ENCODE measurements around the gene RHEBL1. TPM values are rescaled to one million over a fixed set of nuclear protein-coding genes. Genes with fewer than 3 reads are reported as not detected.

RHEBL1 gene
- total RNA-seq, 1 donor from 2014 or later = 3.2 TPM

GRCh38 chr12:49030119-49030518, 39.7 kb downstream of the RHEBL1 start:
- Mint-ChIP-seq H3K4me1 (ENCODE audit: unreplicated experiment) (no peaks in the 10 kb centered on the region), H3K4me3 (ENCODE audit: unreplicated experiment) (peak overlapping the region; percentile 69), H3K36me3 (ENCODE audit: low read depth, unreplicated experiment) (peaks cover 55% of the 10 kb centered on the region), H3K9me3 (ENCODE audit: unreplicated experiment) (no peaks in the 10 kb centered on the region), H3K27me3 (ENCODE audit: unreplicated experiment) (peaks cover 22% of the 10 kb centered on the region), H3K27ac (ENCODE audit: unreplicated experiment) (peak overlapping the region; percentile 64)
- no peak for DNase-seq (ENCODE audit: low spot score)
- TF ChIP-seq, protein P1, sequence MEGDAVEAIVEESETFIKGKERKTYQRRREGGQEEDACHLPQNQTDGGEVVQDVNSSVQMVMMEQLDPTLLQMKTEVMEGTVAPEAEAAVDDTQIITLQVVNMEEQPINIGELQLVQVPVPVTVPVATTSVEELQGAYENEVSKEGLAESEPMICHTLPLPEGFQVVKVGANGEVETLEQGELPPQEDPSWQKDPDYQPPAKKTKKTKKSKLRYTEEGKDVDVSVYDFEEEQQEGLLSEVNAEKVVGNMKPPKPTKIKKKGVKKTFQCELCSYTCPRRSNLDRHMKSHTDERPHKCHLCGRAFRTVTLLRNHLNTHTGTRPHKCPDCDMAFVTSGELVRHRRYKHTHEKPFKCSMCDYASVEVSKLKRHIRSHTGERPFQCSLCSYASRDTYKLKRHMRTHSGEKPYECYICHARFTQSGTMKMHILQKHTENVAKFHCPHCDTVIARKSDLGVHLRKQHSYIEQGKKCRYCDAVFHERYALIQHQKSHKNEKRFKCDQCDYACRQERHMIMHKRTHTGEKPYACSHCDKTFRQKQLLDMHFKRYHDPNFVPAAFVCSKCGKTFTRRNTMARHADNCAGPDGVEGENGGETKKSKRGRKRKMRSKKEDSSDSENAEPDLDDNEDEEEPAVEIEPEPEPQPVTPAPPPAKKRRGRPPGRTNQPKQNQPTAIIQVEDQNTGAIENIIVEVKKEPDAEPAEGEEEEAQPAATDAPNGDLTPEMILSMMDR (IDR thresholded peaks at IDR 0.05; ENCODE audit: unreplicated experiment) = no peak

DNA sequence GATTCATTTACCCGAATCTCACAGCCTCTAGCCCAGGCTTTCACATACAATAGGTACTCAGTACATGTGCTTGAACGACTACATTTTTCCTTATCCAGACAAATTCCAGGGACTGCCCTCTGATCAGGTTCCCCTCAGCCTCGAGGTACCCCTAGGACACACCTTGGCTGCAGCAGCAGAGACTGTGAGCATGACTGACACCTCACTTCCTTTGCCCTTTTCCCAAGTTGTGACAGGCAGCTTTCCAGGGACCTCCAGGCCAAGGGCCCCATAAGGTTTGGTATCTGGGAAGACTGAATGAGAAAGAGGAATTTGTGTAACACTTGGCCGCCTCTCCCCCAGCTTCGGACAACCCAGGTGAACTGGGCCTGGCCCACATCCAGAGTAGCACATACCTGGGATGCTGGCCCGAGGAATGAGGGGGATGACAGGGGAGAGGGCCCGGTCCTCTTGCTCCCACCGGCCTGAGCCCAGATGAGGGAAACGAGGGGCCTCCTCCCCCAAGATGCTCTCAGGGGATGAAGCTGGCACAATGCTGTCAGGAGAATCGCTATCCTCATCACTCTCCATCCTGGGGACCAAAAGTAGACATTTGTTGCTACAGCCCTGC, 41.0 kb downstream of the RHEBL1 start:
- Mint-ChIP-seq H3K36me3 (ENCODE audit: low read depth, unreplicated experiment) (peaks cover 49% of the 10 kb centered on the region), H3K4me3 (ENCODE audit: unreplicated experiment) (no peak overlapping the region), H3K9me3 (ENCODE audit: unreplicated experiment) (no peaks in the 10 kb centered on the region), H3K27ac (ENCODE audit: unreplicated experiment) (no peak overlapping the region), H3K4me1 (ENCODE audit: unreplicated experiment) (no peaks in the 10 kb centered on the region), H3K27me3 (ENCODE audit: unreplicated experiment) (peaks cover 22% of the 10 kb centered on the region)
- DNase-seq (ENCODE audit: low spot score) = no peak
- TF ChIP-seq, protein P1 (IDR thresholded peaks at IDR 0.05; ENCODE audit: unreplicated experiment) = no peak

DNA sequence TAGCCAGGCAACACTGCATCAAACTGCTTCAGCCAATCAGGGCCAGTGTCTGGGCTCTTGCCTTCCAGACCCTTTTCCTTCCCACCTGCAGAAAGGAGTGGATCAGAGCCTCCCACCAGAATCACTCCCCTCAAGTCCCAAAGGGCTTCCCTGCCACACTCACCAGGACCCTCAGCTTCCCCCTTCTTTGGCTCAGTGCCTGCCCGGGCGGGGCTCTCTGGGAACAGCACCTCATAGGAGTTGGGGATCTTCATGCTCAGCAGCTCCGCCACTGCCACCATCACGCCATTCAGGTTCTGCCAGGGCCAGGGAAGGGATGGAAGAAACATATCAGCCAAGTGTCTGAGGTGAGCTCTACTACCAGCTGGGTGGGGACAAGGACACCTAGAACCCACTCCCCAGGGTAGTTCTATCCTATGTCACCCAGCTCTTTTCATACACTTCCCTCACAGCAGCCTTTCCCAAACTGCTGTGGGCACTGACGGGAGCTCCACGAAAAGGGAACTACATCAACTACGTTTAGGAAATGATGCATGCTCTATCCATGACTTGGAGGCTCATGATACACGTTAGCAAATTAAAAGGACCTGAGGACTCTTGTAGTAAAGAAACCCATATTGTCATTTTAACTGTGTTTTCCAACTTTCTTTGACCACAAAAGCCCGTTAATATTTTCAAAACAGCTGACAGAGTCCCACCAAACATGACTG, 41.8 kb downstream of the RHEBL1 start:
- no peak overlapping the region for H3K27ac Mint-ChIP-seq (ENCODE audit: unreplicated experiment)
- peaks cover 52% of the 10 kb centered on the region for H3K36me3 Mint-ChIP-seq (ENCODE audit: low read depth, unreplicated experiment)
- TF ChIP-seq, protein P1 (IDR thresholded peaks at IDR 0.05; ENCODE audit: unreplicated experiment) = no peak
- H3K4me1 Mint-ChIP-seq (ENCODE audit: unreplicated experiment) = no peaks in the 10 kb centered on the region
- H3K4me3 Mint-ChIP-seq (ENCODE audit: unreplicated experiment) = no peak overlapping the region
- H3K27me3 Mint-ChIP-seq (ENCODE audit: unreplicated experiment) = peaks cover 21% of the 10 kb centered on the region
- no peaks in the 10 kb centered on the region for H3K9me3 Mint-ChIP-seq (ENCODE audit: unreplicated experiment)
- no peak for DNase-seq (ENCODE audit: low spot score)

- H3K9me3 Mint-ChIP-seq (ENCODE audit: unreplicated experiment) = no peaks in the 10 kb centered on the region
- H3K4me3 Mint-ChIP-seq (ENCODE audit: unreplicated experiment) = no peak overlapping the region
- peaks cover 3% of the 10 kb centered on the region for H3K4me1 Mint-ChIP-seq (ENCODE audit: unreplicated experiment)
- TF ChIP-seq, protein P1 (IDR thresholded peaks at IDR 0.05; ENCODE audit: unreplicated experiment) = no peak
- peaks cover 21% of the 10 kb centered on the region for H3K27me3 Mint-ChIP-seq (ENCODE audit: unreplicated experiment)
- H3K36me3 Mint-ChIP-seq (ENCODE audit: low read depth, unreplicated experiment) = peaks cover 57% of the 10 kb centered on the region
- no peak overlapping the region for H3K27ac Mint-ChIP-seq (ENCODE audit: unreplicated experiment)
- no peak for DNase-seq (ENCODE audit: low spot score)
Measured at GRCh38 chr12:49026678-49027480, 42.9 kb downstream of the RHEBL1 start.

Data from endothelial cell (in vitro differentiated cells).